HG03103 (cell line): ENCODE data around the gene OR1J1.

Experiments used
- ATAC-seq: cut with Tn5 transposase; IDR thresholded peaks from one replicate; pipeline ENCODE4 v1.9.1; 2021; ENCODE audit warnings: low read depth; ENCODE audit not compliant: unreplicated experiment

Gene OR1J1

DNA sequence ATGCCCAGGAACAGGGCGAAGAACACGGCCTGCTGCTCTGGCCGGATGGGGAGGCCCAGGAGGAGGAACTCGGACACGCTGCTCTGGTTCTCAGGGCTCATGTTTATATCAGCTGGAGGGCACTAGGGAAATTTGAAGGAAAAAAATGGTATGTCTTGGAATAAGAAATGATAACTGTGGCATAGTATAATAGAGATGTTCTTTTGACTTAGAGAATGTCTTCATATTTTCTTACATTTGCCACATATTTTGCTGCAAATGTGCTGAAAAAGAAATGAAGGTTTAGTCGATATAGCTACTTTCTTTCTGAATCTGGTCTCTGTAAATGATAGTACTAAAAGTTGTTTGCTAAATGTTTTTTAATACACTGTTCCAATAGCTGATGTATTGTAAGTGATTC lies at the start of gene OR1J1:
OR1J1 (minus strand) TSS at position 101 of the 400 bp plus-strand sequence; CDS start at position 101, 0 bp downstream.
- ATAC-seq = no peak

DNA sequence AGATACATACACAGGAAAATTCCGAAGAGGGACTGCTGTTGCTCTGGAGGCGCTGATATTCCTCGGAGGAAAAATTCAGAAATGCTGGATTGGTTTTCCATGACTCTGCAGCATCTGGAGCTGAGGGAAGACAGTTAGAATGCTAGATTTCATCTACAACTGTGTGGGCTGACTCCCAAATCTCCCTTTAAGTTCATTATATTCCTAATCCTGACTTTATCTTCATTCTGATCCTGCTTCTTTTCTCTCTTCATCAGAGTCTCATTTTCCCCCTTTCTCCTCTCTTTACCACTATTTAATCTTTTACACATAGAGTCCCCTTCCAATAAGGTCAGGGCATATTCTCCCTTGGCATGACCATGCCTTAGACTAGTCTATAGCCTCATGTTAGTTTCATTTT lies 49.5 kb upstream of the OR1J1 start, which contains the start of gene OR1N1:
OR1N1 (minus strand) TSS at position 101 of the 400 bp plus-strand sequence; CDS start at position 101, 0 bp downstream.
- ATAC-seq = no peak

DNA sequence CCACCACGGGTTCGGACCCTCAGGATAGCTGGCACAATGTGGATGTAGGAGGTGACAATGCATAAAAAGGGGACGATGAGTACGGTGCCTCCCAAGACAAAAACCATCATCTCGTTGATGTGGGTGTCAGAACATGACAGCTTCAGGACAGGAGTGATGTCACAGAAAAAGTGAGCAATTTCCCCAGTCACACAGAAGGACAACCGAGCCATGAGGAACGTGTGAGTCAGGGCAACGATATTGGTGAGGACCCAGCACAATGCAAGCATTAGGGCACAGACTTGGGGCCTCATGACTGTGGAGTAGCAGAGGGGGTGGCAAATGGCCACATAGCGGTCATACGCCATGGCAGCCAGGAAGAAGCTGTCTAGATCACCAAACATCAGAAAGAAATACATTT lies 48.9 kb upstream of the OR1J1 start:
- no peak for ATAC-seq

GRCh38 chr9:122519376-122519775 lies 41.6 kb upstream of the OR1J1 start:
- no peak for ATAC-seq

DNA sequence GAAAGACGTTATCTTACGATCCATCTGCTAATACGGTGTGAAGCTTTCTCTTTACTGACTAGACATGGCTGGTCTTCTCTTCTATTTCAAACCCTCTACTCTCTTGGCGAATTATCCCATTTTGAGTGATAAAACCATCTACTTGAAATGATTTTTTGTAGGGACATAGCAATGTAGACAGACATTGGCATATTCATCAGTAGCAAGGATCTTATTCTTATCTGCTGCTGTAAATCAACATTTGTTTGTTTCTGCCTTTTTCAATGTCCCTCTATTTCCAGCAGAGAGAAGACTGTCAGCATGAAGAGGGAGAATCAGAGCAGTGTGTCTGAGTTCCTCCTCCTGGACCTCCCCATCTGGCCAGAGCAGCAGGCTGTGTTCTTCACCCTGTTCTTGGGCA lies 41.1 kb upstream of the OR1J1 start, which contains the start of gene OR1J4:
OR1J4 (plus strand) TSS at position 301 of the 400 bp plus-strand sequence; CDS start at position 301, 0 bp downstream.
- no peak for ATAC-seq

DNA sequence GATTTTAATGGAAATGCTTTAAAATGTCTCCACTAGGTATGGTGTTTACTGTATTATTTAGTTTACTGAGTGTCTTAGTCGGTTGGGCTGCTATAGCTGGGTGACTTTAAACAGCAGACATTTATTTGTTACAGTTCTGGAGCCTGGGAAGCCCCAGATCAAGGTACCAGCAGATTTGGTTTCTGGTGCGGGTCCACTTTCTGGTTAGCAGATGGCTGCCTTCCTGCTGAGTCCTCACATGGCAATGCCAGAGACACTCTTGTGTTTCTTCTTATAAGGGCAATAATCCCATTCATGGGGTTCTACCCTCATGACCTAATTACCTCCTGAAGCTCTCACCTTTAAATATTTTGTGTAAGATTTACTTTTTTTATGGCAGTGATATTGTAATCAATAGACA lies 40.5 kb upstream of the OR1J1 start:
- ATAC-seq = no peak

DNA sequence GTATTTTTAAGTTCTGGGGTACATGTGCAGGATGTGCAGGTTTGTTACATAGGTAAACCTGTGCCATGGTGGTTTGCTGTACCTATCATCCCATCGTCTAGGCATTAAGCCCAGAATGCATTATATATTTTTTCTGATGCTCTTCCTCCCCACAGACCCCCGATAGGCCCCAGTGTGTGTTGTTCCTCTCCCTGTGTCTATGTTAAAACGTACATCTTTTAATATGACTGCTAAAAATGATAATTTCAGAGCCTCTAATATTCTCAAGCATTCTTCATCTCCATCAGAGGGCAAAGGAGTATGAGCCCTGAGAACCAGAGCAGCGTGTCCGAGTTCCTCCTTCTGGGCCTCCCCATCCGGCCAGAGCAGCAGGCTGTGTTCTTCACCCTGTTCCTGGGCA lies 32.8 kb upstream of the OR1J1 start, which contains the start of gene OR1J2:
OR1J2 (plus strand) TSS at position 301 of the 400 bp plus-strand sequence; CDS start at position 301, 0 bp downstream.
- no peak for ATAC-seq

- ATAC-seq = no peak
These were observed 29.2 kb upstream of the OR1J1 start for GRCh38 chr9:122506964-122507363.

DNA sequence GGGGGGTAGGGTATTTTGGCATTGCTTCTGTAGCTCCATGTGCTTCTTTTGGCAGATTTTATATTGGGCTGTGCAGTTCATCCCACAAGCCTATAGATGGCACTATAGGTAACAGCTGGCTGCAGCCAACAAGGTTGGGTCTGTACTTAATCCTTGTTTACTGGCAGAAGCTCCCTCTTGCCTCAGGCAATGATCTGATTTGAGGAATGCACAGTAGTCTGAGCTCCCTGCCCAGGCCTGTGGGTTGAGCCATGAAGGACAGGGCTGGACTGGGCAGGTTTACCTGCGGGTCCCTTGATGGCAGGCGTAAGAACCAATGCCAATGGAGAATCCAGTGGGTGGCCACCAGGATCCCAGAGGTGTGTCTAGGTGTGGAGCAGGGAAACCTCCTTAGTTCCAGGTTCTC lies 21.2 kb upstream of the OR1J1 start:
- peak; percentile 87 for ATAC-seq

DNA sequence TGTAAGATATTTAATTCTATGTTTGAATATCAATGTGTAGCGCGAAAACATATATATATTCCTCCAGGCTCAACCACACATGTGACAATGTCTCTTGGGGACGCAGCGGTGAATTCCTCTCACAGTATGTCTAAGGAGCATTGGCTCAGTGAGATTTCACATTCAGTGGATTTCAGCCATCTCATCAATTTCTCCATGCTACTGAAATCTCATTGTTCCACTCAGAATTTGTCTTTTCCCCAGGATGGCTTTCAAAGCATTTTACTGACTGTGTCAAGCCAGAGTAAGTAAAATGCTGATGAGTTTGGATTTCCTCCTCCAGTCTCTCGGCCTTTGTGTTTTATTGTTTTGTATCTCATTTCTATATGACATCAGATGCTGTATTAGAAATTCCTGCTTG lies 1.3 kb upstream of the OR1J1 start:
- ATAC-seq = no peak

DNA sequence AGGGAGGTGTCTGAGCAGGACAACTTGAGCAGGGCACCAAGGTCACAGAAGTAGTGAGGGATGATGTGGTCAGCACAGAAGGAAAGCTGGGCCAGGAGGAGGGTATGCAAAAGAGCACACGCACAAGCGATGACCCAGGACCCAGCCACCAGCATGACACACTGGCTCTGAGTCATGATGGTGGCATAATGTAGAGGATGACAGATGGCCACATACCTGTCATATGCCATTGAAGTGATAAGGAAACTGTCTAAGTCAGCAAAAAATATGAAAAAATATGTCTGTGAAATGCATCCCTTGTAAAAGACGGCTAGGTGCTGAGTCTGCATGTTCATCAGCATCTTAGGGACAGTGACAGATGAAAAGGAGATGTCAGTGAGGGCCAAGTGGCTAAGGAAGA lies 380 bp downstream of the OR1J1 start:
- ATAC-seq = no peak

- ATAC-seq = no peak
These were observed 2.0 kb downstream of the OR1J1 start for GRCh38 chr9:122475717-122476116.

DNA sequence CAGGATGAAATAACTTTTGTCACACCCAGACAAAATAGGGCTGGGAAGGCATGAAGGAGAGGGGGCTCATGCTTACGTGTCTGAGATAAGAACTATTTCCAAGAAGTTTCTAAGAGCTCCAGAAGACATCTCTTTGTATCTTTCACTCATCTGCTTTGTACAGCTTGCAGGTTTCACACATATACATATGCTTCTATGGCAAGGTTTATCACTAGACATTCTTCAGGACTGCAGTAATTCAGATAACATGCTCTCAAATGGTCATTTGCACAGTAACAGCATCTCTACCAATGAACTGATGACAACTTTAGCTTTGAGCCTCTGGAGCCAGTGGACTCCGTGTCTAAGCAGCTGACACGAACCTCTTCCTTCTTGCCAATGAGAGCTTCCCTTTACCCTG lies 3.2 kb downstream of the OR1J1 start:
- no peak for ATAC-seq

DNA sequence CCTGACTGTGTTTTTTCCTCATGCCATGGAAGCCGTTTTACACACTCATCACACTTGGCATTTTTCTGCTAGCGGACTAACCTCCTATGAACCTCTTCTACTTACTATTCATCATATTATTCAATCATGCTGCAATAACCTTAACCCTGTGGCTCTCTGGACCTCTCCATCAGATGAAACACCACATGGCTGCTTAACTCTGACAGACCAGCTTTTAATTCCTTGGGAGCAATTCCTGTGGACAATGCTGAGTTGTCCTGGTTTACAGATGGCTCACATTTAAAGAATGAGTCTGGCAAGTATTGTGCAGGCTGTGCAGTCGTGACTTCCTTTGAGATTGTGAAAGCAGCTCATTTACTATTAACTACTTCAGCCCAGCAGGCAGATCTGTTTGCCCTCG lies 9.0 kb downstream of the OR1J1 start:
- ATAC-seq = no peak

- ATAC-seq = no peak
These were observed 11.3 kb downstream of the OR1J1 start for GRCh38 chr9:122466456-122466855.

- ATAC-seq = peak; percentile 63
These were observed 12.8 kb downstream of the OR1J1 start for GRCh38 chr9:122464633-122465567.

DNA sequence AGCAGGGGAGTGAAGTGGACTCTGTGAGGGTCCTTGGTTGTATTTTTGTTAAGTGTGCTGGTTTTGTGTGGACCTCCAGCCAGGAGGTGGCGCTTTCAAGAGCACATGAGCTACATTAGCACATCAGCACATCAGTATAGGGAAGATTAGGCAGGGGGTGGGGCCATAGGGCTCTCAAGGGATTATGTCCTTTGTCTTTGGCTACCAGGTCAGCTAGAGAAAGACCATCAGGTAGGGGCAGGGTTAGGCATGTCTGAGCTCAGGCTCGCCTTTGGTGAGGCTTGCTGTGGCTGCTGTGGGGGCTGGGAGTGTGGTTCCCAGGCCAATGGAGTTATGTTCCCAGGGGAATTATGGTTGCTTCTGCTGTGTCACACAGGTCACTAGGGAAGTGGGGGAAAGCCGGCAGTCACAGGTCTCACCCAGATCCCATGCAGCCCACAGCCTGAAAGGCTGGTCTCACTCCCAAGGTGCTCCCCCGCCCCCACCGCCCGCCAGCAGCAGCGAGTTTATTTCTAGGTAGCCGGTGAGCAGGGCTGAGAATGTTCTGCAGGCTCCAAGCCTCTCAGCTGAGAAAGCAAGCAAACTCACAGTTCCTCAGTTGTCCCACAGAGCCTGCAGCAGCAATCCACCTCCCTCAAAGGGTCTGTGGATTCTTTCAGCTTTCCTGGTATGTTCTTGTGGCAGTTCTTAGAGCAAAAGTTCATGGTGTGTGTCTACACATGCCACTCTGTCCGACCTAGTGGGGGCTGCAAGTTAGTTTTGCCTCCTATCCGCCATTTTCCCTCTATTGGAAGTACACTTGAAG lies 13.7 kb downstream of the OR1J1 start:
- peak; percentile 65 for ATAC-seq

DNA sequence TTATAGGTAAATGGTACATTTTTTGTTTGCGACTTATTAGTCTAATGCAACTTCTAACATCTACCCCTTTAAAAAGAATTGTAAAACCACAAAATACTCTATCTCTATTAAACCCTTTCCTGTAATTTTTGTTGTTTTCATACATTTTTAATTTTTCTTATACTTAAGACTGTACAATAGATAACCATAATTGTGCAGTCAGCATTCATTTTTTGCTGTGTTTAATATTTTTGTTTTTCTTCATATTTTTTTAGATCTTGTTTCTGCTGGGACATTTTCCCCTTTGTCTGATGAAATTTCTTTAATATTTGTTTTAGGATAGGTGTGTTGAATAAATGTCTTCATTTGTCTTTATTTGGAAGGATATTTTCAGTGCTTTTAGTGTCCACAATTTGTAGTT lies 19.9 kb downstream of the OR1J1 start:
- ATAC-seq = no peak

DNA sequence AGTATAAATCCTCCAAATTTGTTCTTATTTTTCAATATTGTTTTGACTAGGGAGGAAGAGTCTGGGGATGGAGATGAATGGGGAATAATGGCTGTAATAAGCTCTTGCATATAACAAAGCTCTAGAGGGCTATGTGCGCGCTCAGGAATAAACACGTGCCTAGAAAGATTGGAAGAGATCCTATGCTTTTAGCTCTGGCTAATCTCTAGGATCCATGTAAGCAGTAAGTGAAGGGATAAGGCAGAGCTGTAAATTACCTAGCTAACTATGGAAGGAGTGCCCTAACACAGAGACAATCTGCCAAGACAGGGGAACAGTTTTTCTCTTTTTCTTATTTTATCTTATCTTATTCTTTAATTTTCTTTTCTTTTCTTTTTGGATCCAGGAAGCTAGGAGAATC lies 21.6 kb downstream of the OR1J1 start:
- no peak for ATAC-seq

DNA sequence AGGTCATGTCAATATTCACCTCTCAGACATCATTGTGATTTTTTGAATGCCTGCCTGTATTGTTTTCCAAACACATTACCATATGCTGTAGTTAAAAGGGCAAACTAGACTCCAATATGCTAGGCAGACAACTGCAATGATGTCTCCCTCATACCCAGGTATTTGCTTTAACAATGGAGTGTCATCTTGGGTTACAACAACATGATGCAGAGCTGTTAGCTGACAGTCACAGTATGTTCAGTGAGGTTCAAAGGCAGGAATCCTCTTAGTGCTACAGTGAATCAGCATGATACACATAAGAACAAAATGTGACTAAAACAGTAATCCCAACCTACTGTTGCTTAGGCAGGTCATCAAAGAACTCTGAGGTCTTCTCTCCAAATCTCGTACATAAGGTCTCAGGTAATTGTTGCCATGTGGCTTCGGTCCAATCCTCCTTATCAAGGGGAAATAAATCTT lies 24.0 kb downstream of the OR1J1 start:
- no peak for ATAC-seq
